DOHH2 (cell line): Measurements from ENCODE around the gene CHST5.

Experiments used
- EZH2phosphoT487 ChIP-seq: fragments of 200-600 bp; sonication (generic); IDR thresholded peaks from 2 replicates; pipeline ENCODE4 v1.6.1; 2017; ENCODE audit warnings: borderline replicate concordance, mild to moderate bottlenecking, antibody characterized with exemption, low read length, moderate library complexity, mixed read lengths
- TF ChIP-seq, protein P1 (sequence below): fragments of 200-600 bp; sonication (generic); IDR thresholded peaks from one replicate; pipeline ENCODE4 v1.5.1; 2014; ENCODE audit warnings: antibody characterized with exemption, mild to moderate bottlenecking, low read depth, low read length; ENCODE audit not compliant: poor library complexity, severe bottlenecking

DNA sequence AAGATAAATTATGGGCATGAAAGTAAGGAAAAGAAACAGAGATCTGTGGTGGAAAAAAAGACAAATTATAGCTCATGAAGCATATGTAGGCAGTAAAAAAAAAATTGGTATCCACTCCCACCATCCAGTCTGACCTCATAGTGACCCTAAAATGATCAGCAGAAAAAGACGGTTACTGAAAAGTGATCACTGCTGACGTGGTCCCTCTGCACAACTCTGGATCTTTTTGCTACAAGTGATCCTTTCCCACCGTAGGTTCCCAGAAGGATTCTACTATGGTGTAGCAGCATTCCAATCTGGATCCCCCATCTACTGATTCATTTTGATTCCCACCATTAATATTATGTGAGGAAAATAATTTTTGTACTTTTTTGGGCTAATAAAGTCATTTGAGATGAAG is 29.8 kb downstream of the CHST5 start:
- TF ChIP-seq, protein P1, sequence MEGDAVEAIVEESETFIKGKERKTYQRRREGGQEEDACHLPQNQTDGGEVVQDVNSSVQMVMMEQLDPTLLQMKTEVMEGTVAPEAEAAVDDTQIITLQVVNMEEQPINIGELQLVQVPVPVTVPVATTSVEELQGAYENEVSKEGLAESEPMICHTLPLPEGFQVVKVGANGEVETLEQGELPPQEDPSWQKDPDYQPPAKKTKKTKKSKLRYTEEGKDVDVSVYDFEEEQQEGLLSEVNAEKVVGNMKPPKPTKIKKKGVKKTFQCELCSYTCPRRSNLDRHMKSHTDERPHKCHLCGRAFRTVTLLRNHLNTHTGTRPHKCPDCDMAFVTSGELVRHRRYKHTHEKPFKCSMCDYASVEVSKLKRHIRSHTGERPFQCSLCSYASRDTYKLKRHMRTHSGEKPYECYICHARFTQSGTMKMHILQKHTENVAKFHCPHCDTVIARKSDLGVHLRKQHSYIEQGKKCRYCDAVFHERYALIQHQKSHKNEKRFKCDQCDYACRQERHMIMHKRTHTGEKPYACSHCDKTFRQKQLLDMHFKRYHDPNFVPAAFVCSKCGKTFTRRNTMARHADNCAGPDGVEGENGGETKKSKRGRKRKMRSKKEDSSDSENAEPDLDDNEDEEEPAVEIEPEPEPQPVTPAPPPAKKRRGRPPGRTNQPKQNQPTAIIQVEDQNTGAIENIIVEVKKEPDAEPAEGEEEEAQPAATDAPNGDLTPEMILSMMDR = no peak
- no peak for TF ChIP-seq EZH2phosphoT487
